ENCODE data around the gene CDC42BPB. TPM values are rescaled to one million over a fixed set of nuclear protein-coding genes. Genes with fewer than 3 reads are reported as not detected.

CDC42BPB gene
- total and polyA plus RNA-seq, 2 of the 4 experiments (the other 2 are of a cell fraction), result 49.1 to 81.4 TPM

- Histone ChIP-seq H2BK20ac (ENCODE audit: low read depth, low read length) (no peak overlapping the region), H2BK5ac (ENCODE audit: low read depth, low read length, poor library complexity, severe bottlenecking) (no peak overlapping the region), H3K9me1 (ENCODE audit: insufficient read depth, low read length) (0 out of 2 replicates have a peak, but pooled peaks cover 2% of the 10 kb centered on the region), H3K27me3 (ENCODE audit: control insufficient read depth, insufficient read depth, low read length) (no peaks in the 10 kb centered on the region), H3K79me1 (ENCODE audit: low read depth in 1 of 2, low read length in 2 of 2) (no peaks in the 10 kb centered on the region), H3K9me3 (ENCODE audit: control insufficient read depth, insufficient read depth, low read length) (no peaks in the 10 kb centered on the region), H3K18ac (ENCODE audit: low read depth, low read length) (no peak overlapping the region), H3K4ac (ENCODE audit: low read depth, low read length) (no peak overlapping the region), H3K9ac (ENCODE audit: low read depth, low read length) (no peak overlapping the region), H2BK120ac (ENCODE audit: low read depth, low read length) (no peak overlapping the region), H3K14ac (replicated peaks; ENCODE audit: low read depth, low read length) (no peak overlapping the region), H4K5ac (ENCODE audit: low read depth, low read length) (no peak overlapping the region), H3K4me3 (ENCODE audit: insufficient read depth, low read depth, low read length) (no peak overlapping the region), H2AK9ac (replicated peaks; ENCODE audit: low read depth, low read length, poor library complexity) (peak overlapping the region; percentile 37), H4K91ac (ENCODE audit: insufficient read depth, low read depth, low read length) (no peak overlapping the region), H3K4me2 (ENCODE audit: low read depth, low read length) (no peak overlapping the region), H3K4me1 (ENCODE audit: control insufficient read depth, insufficient read depth, low read length) (no peaks in the 10 kb centered on the region), H2AFZ (replicated peaks; ENCODE audit: low read length, poor library complexity) (no peak overlapping the region), H4K8ac (ENCODE audit: low read depth in 2 of 2, low read length in 2 of 2) (no peak overlapping the region), H3K36me3 (ENCODE audit: control insufficient read depth, insufficient read depth, low read length) (peaks cover 11% of the 10 kb centered on the region), H3K56ac (ENCODE audit: extremely low read depth, insufficient read depth, low read length) (no peak overlapping the region), H4K20me1 (ENCODE audit: insufficient read depth, low read length) (no peaks in the 10 kb centered on the region; the same call in 1 of the 2 replicates), H2AK5ac (ENCODE audit: low read depth, low read length) (no peak overlapping the region), H3K27ac (ENCODE audit: insufficient read depth, low read length) (no peak overlapping the region), H2BK15ac (ENCODE audit: low read depth, low read length) (no peak overlapping the region), H3K23ac (ENCODE audit: low read depth, low read length) (no peak overlapping the region)
- dilution Hi-C loops (cut with HindIII; ENCODE audit: low sequenced_read_pairs, unreplicated experiment) (no loop called here), in situ Hi-C loops (cut with MboI; ENCODE audit: low sequenced_read_pairs) (no loop called here), intact Hi-C loops (cut with micrococcal nuclease) (no loop called here)
- BruUV-seq (replicated peaks), result no TSS peak
- no peak for ATAC-seq (ENCODE audit: low read depth)
- ChIA-PET POLR2A (ENCODE audit: unreplicated experiment) (no interaction called here), CTCF (no interaction called here)
- 100% methylated on average over 1 of the region's 10 CpGs; no CpG with 5 or more reads in 1 of the 2 experiments for WGBS, 2 experiments (ENCODE audit: extremely low coverage in 2 of 2, insufficient read length in 1 of 2)
- DNase-seq, result no peak
- TF ChIP-seq CHD1 (IDR thresholded peaks at IDR 0.05; ENCODE audit: low read depth, low read length) (no peak), RCOR1 (IDR thresholded peaks at IDR 0.05; ENCODE audit: insufficient replicate concordance, low read length) (no peak), SMC3 (IDR thresholded peaks at IDR 0.05; ENCODE audit: low read depth, low read length) (no peak), BHLHE40 (IDR thresholded peaks at IDR 0.05; ENCODE audit: low read depth, low read length) (no peak), MAFK (IDR thresholded peaks at IDR 0.05; ENCODE audit: low read depth, low read length) (no peak), RFX5 (IDR thresholded peaks at IDR 0.05; ENCODE audit: low read depth, low read length) (no peak), FOS (IDR thresholded peaks at IDR 0.05; ENCODE audit: low read depth, low read length) (no peak), CEBPB (IDR thresholded peaks at IDR 0.05; ENCODE audit: low read depth, low read length) (no peak), MXI1 (IDR thresholded peaks at IDR 0.05; ENCODE audit: borderline replicate concordance, low read depth, low read length) (no peak), MAZ (IDR thresholded peaks at IDR 0.05; ENCODE audit: borderline replicate concordance, low read depth, low read length) (no peak), NFE2L2 (IDR thresholded peaks at IDR 0.05; ENCODE audit: low read depth, low read length) (no peak), RAD21 (IDR thresholded peaks at IDR 0.05; ENCODE audit: low read length) (no peak), USF2 (IDR thresholded peaks at IDR 0.05; ENCODE audit: low read depth, low read length) (no peak), POLR2A (IDR thresholded peaks at IDR 0.05; ENCODE audit: low read depth, low read length) (no peak)
- TF ChIP-seq, protein P1, sequence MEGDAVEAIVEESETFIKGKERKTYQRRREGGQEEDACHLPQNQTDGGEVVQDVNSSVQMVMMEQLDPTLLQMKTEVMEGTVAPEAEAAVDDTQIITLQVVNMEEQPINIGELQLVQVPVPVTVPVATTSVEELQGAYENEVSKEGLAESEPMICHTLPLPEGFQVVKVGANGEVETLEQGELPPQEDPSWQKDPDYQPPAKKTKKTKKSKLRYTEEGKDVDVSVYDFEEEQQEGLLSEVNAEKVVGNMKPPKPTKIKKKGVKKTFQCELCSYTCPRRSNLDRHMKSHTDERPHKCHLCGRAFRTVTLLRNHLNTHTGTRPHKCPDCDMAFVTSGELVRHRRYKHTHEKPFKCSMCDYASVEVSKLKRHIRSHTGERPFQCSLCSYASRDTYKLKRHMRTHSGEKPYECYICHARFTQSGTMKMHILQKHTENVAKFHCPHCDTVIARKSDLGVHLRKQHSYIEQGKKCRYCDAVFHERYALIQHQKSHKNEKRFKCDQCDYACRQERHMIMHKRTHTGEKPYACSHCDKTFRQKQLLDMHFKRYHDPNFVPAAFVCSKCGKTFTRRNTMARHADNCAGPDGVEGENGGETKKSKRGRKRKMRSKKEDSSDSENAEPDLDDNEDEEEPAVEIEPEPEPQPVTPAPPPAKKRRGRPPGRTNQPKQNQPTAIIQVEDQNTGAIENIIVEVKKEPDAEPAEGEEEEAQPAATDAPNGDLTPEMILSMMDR (conservative IDR thresholded peaks at IDR 0.05; ENCODE audit: low read depth, low read length), result no peak
- TF ChIP-seq, protein P2, sequence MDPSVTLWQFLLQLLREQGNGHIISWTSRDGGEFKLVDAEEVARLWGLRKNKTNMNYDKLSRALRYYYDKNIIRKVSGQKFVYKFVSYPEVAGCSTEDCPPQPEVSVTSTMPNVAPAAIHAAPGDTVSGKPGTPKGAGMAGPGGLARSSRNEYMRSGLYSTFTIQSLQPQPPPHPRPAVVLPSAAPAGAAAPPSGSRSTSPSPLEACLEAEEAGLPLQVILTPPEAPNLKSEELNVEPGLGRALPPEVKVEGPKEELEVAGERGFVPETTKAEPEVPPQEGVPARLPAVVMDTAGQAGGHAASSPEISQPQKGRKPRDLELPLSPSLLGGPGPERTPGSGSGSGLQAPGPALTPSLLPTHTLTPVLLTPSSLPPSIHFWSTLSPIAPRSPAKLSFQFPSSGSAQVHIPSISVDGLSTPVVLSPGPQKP (IDR thresholded peaks at IDR 0.05; ENCODE audit: borderline replicate concordance, low read depth, low read length), result no peak
Measured at GRCh38 chr14:102909462-102909861, 147.9 kb downstream of the CDC42BPB start.
